Ovary (tissue), 3 donors: ENCODE measurements around the gene PRPF40B.

Source experiments
- CTCF ChIP-seq, 3 donors: fragments of 450-650 bp in 2 of 3; fragments of 200-600 bp in 1 of 3; IDR thresholded peaks; one replicate each; pipeline versions ENCODE4 v1.5.1 to v1.8.0; 2016 to 2022; ENCODE audit warnings: antibody characterized with exemption in 3 of 3, mild to moderate bottlenecking in 1 of 3
- EP300 ChIP-seq: sonication (generic); formaldehyde crosslinking; IDR thresholded peaks from one replicate; pipeline ENCODE4 v1.6.1; 2017; ENCODE audit warnings: antibody characterized with exemption
- POLR2A ChIP-seq: fragments of 450-650 bp; IDR thresholded peaks from one replicate; pipeline ENCODE4 v1.6.1; 2017; ENCODE audit warnings: antibody characterized with exemption, mild to moderate bottlenecking, moderate library complexity
- donor health status: DM: no; HTN: no; CAD: no.

GRCh38 chr12:49609059-49609874 is 14.1 kb upstream of the PRPF40B start:
- TF ChIP-seq POLR2A (no peak), CTCF (IDR thresholded peaks at IDR 0.05) (no peak), EP300 (no peak)
